Calu3 (cell line): ENCODE data around the gene CCNK. TPM values are rescaled to one million over a fixed set of nuclear protein-coding genes. Genes with fewer than 3 reads are reported as not detected.

Experiments
- BruUV-seq: library from RNA; stranded (reverse); fragments of 400-500 nt; replicated peaks from 2 replicates; lab custom pipeline; 2021; lab: Mats Ljungman, UMichigan
- CTCF ChIA-PET: fragments of 300-600 bp; sonication (Branson Sonifier 250); formaldehyde crosslinking; loops from one replicate; lab custom pipeline; 2022; ENCODE audit warnings: antibody characterized with exemption; lab: Charles Lee
- DNase-seq: peaks from one replicate; pipeline ENCODE4 v3.0.0; 2022
- H3K27ac Mint-ChIP-seq: one replicate; pipeline ENCODE4 v1.8.0; 2022; ENCODE audit warnings: mixed read lengths; ENCODE audit not compliant: unreplicated experiment
- H3K27me3 Mint-ChIP-seq: one replicate; pipeline ENCODE4 v1.8.0; 2022; ENCODE audit warnings: mixed read lengths; ENCODE audit not compliant: unreplicated experiment
- H3K36me3 Mint-ChIP-seq: one replicate; pipeline ENCODE4 v1.8.0; 2022; ENCODE audit warnings: mild to moderate bottlenecking, moderate library complexity, mixed read lengths; ENCODE audit not compliant: insufficient read depth, unreplicated experiment
- H3K4me1 Mint-ChIP-seq: one replicate; pipeline ENCODE4 v1.8.0; 2022; ENCODE audit warnings: mild to moderate bottlenecking, low read depth, mixed read lengths; ENCODE audit not compliant: unreplicated experiment
- H3K4me3 Mint-ChIP-seq: one replicate; pipeline ENCODE4 v1.8.0; 2022; ENCODE audit warnings: mild to moderate bottlenecking, low read depth, moderate library complexity, mixed read lengths; ENCODE audit not compliant: unreplicated experiment
- H3K9me3 Mint-ChIP-seq: one replicate; pipeline ENCODE4 v1.8.0; 2022; ENCODE audit warnings: low read depth, mixed read lengths; ENCODE audit not compliant: unreplicated experiment
- CTCF ChIP-seq: fragments of 200-600 bp; IDR thresholded peaks from one replicate; pipeline ENCODE4 v1.8.0; 2022; ENCODE audit warnings: antibody characterized with exemption; ENCODE audit not compliant: unreplicated experiment
- intact Hi-C: fragments of 100-400 bp; cut with micrococcal nuclease; formaldehyde crosslinking; loops from one replicate; pipeline ENCODE4 v1.10.0; 2022; ENCODE audit not compliant: unreplicated experiment
- total RNA-seq: library from RNA; stranded (reverse); gene quantifications from 2 replicates; pipeline ENCODE4 v1.2.3, GENCODE V29; 2022

The CCNK gene
- total RNA-seq, 1 experiment from 2014 or later = 71.5 TPM

- Mint-ChIP-seq H3K36me3 (peaks cover 32% of the 10 kb centered on the region), H3K4me1 (no peaks in the 10 kb centered on the region), H3K27ac (no peak overlapping the region), H3K27me3 (no peaks in the 10 kb centered on the region), H3K9me3 (no peaks in the 10 kb centered on the region), H3K4me3 (no peak overlapping the region)
- TF ChIP-seq CTCF = no peak
- CTCF ChIA-PET = no interaction called here
- DNase-seq = no peak
- intact Hi-C loops = no loop called here
- BruUV-seq = no TSS peak
Observed at GRCh38 chr14:99512571-99513182, 31.5 kb downstream of the CCNK start.

GRCh38 chr14:99513183-99513694, 32.0 kb downstream of the CCNK start:
- intact Hi-C loops = no loop called here
- CTCF ChIA-PET = interaction anchor here (0.6 kb wide), 1 partner anchor 81 kb away, joined by 3 read pairs; no protein-coding TSS in a partner anchor
- no TSS peak for BruUV-seq
- Mint-ChIP-seq H3K4me3 (no peak overlapping the region), H3K4me1 (no peaks in the 10 kb centered on the region), H3K9me3 (no peaks in the 10 kb centered on the region), H3K27me3 (no peaks in the 10 kb centered on the region), H3K36me3 (peaks cover 28% of the 10 kb centered on the region), H3K27ac (no peak overlapping the region)
- DNase-seq = no peak
- TF ChIP-seq CTCF = no peak

- no peaks in the 10 kb centered on the region for H3K9me3 Mint-ChIP-seq
- H3K27ac Mint-ChIP-seq = no peak overlapping the region
- DNase-seq = no peak
- CTCF ChIA-PET = interaction anchor here (0.6 kb wide), 1 partner anchor 80 kb away, joined by 3 read pairs; no protein-coding TSS in a partner anchor
- no TSS peak for BruUV-seq
- no peak for TF ChIP-seq CTCF
- H3K27me3 Mint-ChIP-seq = no peaks in the 10 kb centered on the region
- H3K36me3 Mint-ChIP-seq = peaks cover 26% of the 10 kb centered on the region
- H3K4me3 Mint-ChIP-seq = no peak overlapping the region
- intact Hi-C loops = no loop called here
- no peaks in the 10 kb centered on the region for H3K4me1 Mint-ChIP-seq
Observed at GRCh38 chr14:99513946-99514551, 32.8 kb downstream of the CCNK start.

GRCh38 chr14:99514552-99515300, 33.5 kb downstream of the CCNK start:
- CTCF ChIA-PET = no interaction called here
- no peaks in the 10 kb centered on the region for H3K9me3 Mint-ChIP-seq

More at GRCh38 chr14:99514552-99515300, 33.5 kb downstream of the CCNK start:
- H3K27me3 Mint-ChIP-seq = no peaks in the 10 kb centered on the region
- no peak for DNase-seq
- H3K27ac Mint-ChIP-seq = no peak overlapping the region
- no peak for TF ChIP-seq CTCF
- intact Hi-C loops = loop anchor here (5.0 kb wide), 1 partner anchor 373 kb away; no protein-coding TSS in a partner anchor
- peaks cover 19% of the 10 kb centered on the region for H3K36me3 Mint-ChIP-seq
- no peaks in the 10 kb centered on the region for H3K4me1 Mint-ChIP-seq
- BruUV-seq = no TSS peak
- no peak overlapping the region for H3K4me3 Mint-ChIP-seq
